Ascending aorta (tissue), 2 donors: ENCODE data around the gene SMCO4. TPM values are rescaled to one million over a fixed set of nuclear protein-coding genes. Genes with fewer than 3 reads are reported as not detected.

Experiments
- DNase-seq, 2 donors: peaks; one replicate each; pipeline ENCODE4 v3.0.0-alpha.2; 2019; ENCODE audit warnings: low spot score in 2 of 2
- H3K27ac ChIP-seq, 2 donors: fragments of 200-600 bp; sonication (generic); one replicate each; pipeline ENCODE4 v1.5.1; 2016 to 2017; ENCODE audit warnings: mild to moderate bottlenecking in 1 of 2
- H3K27me3 ChIP-seq: fragments of 200-600 bp; sonication (generic); one replicate; pipeline ENCODE4 v1.5.1; 2017
- H3K36me3 ChIP-seq, 2 donors: fragments of 200-600 bp; sonication (generic); one replicate each; pipeline ENCODE4 v1.5.1; 2016
- H3K4me1 ChIP-seq, 2 donors: fragments of 200-600 bp; sonication (generic); one replicate each; pipeline ENCODE4 v1.5.1; 2016 to 2017; ENCODE audit warnings: mild to moderate bottlenecking in 1 of 2
- H3K4me3 ChIP-seq, 2 donors: fragments of 200-600 bp; sonication (generic); one replicate each; pipeline ENCODE4 v1.5.1; 2016 to 2017; ENCODE audit warnings: mild to moderate bottlenecking in 1 of 2
- H3K9me3 ChIP-seq, 2 donors: fragments of 200-600 bp; sonication (generic); one replicate each; pipeline ENCODE4 v1.5.1; 2016
- CTCF ChIP-seq, 3 experiments: fragments of 200-600 bp in 2 of 3; fragments of 450-650 bp in 1 of 3; sonication (generic) in 2 of 3; IDR thresholded peaks; one replicate each; pipeline ENCODE4 v1.5.1; 2016 to 2019; ENCODE audit warnings: antibody characterized with exemption in 3 of 3, mild to moderate bottlenecking in 1 of 3, moderate library complexity in 1 of 3
- intact Hi-C: fragments of 100-400 bp; cut with DNase I; formaldehyde crosslinking; loops from one replicate; pipeline ENCODE4 v1.15.1; 2023
- total RNA-seq: library from RNA; depleted of rRNA; stranded (reverse); fragments of >200 nt; gene quantifications from one replicate; pipeline ENCODE4 v1.1.0, GENCODE V29; 2016

SMCO4 gene
- total RNA-seq, 1 donor from 2014 or later = 89.2 TPM

GRCh38 chr11:93573184-93573583 is 30.0 kb upstream of the SMCO4 start:
- DNase-seq = no peak
- Histone ChIP-seq H3K27ac (no peak overlapping the region), H3K9me3 (no peaks in the 10 kb centered on the region), H3K4me3 (no peak overlapping the region), H3K4me1 (peaks cover 0 to 4% of the 10 kb centered on the region in 2 donors), H3K36me3 (no peaks in the 10 kb centered on the region), H3K27me3 (no peaks in the 10 kb centered on the region)
- no peak for TF ChIP-seq CTCF (IDR thresholded peaks at IDR 0.05)
- intact Hi-C loops = loop anchor here (5.0 to 10.0 kb wide), 2 partner anchors 46 to 172 kb away; partner anchors contain the start of genes C11orf54 and TAF1D

GRCh38 chr11:93572621-93573020 is 29.4 kb upstream of the SMCO4 start:
- intact Hi-C loops = loop anchor here (5.0 to 10.0 kb wide), 2 partner anchors 45 to 172 kb away; partner anchors contain the start of genes C11orf54 and TAF1D
- no peak overlapping the region for H3K27ac ChIP-seq
- no peak for DNase-seq

GRCh38 chr11:93572171-93572570 is 29.0 kb upstream of the SMCO4 start:
- no peak for DNase-seq
- Histone ChIP-seq H3K4me3 (no peak overlapping the region), H3K9me3 (no peaks in the 10 kb centered on the region), H3K27ac (no peak overlapping the region), H3K27me3 (no peaks in the 10 kb centered on the region), H3K36me3 (no peaks in the 10 kb centered on the region), H3K4me1 (peaks cover 0 to 7% of the 10 kb centered on the region in 2 donors)
- intact Hi-C loops = loop anchor here (5.0 to 10.0 kb wide), 2 partner anchors 45 to 173 kb away; partner anchors contain the start of genes C11orf54 and TAF1D
- no peak for TF ChIP-seq CTCF (IDR thresholded peaks at IDR 0.05)

More at GRCh38 chr11:93572621-93573020, 29.4 kb upstream of the SMCO4 start:
- H3K9me3 ChIP-seq = no peaks in the 10 kb centered on the region
- H3K27me3 ChIP-seq = no peaks in the 10 kb centered on the region
- H3K4me3 ChIP-seq = no peak overlapping the region
- no peaks in the 10 kb centered on the region for H3K36me3 ChIP-seq
- H3K4me1 ChIP-seq = peaks cover 0 to 7% of the 10 kb centered on the region in 2 donors
- no peak for TF ChIP-seq CTCF (IDR thresholded peaks at IDR 0.05)

- intact Hi-C loops = loop anchor here (5.0 to 10.0 kb wide), 2 partner anchors 44 to 173 kb away; partner anchors contain the start of genes C11orf54 and TAF1D
- TF ChIP-seq CTCF (IDR thresholded peaks at IDR 0.05) = no peak
- no peak overlapping the region for H3K4me3 ChIP-seq
- no peaks in the 10 kb centered on the region for H3K27me3 ChIP-seq
- H3K27ac ChIP-seq = no peak overlapping the region
- DNase-seq = no peak
- no peaks in the 10 kb centered on the region for H3K9me3 ChIP-seq
- peaks cover 0 to 7% of the 10 kb centered on the region in 2 donors for H3K4me1 ChIP-seq
- no peaks in the 10 kb centered on the region for H3K36me3 ChIP-seq
These were observed 28.4 kb upstream of the SMCO4 start for GRCh38 chr11:93571612-93572011.

GRCh38 chr11:93570759-93571413 is 27.7 kb upstream of the SMCO4 start:
- H3K4me1 ChIP-seq = peaks cover 0 to 7% of the 10 kb centered on the region in 2 donors
- H3K36me3 ChIP-seq = no peaks in the 10 kb centered on the region
- intact Hi-C loops = loop anchor here (5.0 to 10.0 kb wide), 2 partner anchors 44 to 174 kb away; partner anchors contain the start of genes C11orf54 and TAF1D
- no peaks in the 10 kb centered on the region for H3K27me3 ChIP-seq
- DNase-seq = peak in 1 of 2 donors; percentile 77
- TF ChIP-seq CTCF (IDR thresholded peaks at IDR 0.05) = no peak
- H3K9me3 ChIP-seq = no peaks in the 10 kb centered on the region
- no peak overlapping the region for H3K4me3 ChIP-seq
- no peak overlapping the region for H3K27ac ChIP-seq
